ENCODE results near the gene SLC16A7.
"Not testable (repeated sequence)": the region's sequence is repeated elsewhere in the genome, so short reads cannot be mapped to it uniquely, and the experiment has no call there.

The SLC16A7 gene

DNA sequence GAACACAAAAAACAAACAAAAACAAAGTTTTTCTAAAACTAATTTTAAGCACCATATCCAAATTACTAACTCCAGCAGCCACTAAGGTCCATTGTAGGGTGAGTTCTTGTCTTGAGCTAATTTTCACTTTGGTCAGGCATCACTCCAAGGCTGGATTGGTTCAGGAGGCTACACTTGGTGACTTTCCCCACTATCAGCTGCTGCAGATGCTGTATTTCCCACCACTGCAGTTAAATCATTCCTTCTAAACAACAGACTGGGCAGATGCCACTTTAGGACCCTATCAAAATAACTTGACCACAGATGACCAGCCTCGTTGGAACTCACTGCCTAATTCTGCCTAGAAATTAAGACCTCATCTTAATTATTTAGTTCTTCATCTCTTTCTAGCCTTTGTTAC is 140.5 kb downstream of the SLC16A7 start:
- peak; percentile 13 for DNase-seq (ENCODE audit: low spot score)

DNA sequence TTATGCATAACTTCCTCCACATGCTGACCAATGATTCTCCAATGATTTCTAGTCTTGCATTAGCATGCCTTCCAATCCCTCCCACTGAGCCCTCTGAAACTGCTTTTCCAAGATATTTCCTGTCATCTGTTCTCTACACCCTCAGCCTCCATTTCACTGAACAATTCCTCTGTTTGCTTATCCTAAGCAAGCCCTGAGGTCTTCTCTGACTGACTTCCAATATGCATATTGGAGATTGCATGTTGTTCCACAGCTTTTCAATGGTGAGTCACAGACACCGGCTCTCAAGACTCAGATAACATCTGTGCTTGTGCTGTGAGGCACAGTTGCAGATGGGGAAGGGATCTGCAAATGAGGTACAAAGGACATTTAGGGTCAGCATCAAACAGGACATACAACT is 141.0 kb downstream of the SLC16A7 start:
- peak; percentile 72 for DNase-seq (ENCODE audit: low spot score)

DNA sequence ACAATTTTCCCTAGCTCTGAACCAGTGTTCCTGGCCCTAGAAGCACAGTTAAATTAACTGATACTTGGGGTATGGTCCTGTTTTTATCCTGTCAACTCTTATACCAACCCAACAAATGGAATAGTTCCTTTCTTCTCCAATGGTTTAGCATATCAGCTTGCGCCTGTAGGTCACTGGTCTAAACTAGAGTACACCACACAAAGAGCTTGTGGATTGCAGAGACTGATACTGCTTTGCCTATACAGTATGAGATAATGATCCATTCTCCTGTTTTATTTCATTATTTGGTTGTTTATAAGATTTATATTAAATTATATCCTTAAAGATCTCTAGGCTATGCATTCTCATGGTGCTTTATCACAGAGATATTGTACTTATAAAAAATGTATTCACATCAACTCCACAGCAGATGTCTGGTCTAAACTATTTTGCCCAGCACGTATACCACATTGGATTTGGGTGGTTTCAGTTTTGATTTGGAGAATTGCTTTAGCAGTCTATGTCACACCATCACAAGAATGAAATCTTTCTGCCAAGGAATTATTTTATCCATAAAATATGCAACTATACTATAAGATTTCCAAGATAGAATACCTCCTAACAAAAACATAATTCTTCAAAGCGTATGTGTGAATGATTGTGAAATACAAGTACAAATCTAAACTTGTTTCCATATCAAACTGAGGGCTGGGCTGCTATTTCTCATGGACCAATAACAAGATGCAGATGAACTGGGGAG is 142.1 kb downstream of the SLC16A7 start:
- DNase-seq (ENCODE audit: low spot score): peak; percentile 17

DNA sequence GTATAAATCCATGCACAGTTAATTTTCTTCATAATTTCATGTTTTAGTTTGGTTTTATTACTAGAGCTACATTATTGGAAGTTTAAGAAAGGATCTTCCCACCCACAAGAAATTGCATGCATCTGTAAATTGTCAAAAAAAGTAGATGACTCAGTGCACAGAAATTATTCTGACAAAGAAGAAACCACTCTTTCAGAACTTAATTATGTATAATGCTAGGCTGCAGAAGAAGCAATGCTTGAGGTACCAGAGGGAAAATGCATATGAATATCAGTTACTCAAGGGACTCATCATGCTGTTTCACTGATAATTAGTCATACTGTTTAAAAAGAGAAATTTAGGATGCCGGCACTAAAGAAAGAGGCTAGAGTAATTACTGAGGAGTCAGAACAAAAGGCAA is 147.0 kb downstream of the SLC16A7 start:
- peak; percentile 39 for DNase-seq (ENCODE audit: low spot score)

DNA sequence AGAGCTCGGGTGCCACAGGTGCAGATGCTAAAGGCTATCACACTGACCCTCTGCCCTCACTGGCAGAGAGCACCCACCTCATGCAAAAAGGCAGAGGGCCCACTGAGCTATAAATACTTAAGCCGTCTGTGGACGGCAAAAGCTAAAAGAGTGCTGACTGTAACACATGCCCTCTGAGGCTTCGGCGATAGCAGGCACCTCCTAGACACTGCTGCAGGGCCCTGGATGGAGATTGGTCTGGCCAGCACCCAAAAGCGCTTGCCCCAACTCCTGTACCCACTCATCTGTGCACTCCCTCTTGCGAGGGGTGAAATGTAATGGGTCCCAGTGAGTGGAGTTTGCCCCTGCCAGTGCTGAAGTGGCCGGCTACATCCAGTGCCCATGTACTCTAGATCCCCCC is 148.7 kb downstream of the SLC16A7 start:
- no peak for DNase-seq (ENCODE audit: low spot score)

DNA sequence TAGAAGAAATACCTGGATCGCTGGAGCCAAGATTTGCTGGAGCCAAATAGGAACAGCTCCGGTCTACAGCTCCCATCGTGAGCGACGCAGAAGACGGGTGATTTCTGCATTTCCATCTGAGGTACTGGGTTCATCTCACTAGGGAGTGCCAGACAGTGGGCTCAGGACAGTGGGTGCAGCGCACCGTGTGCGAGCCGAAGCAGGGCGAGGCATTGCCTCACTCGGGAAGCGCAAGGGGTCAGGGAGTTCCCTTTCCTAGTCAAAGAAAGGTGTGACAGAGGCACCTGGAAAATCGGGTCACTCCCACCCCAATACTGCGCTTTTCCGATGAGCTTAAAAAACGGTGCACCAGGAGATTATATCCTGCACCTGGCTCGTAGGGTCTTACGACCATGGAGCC is 155.3 kb downstream of the SLC16A7 start:
- not testable (repeated sequence) for DNase-seq (ENCODE audit: low spot score)

DNA sequence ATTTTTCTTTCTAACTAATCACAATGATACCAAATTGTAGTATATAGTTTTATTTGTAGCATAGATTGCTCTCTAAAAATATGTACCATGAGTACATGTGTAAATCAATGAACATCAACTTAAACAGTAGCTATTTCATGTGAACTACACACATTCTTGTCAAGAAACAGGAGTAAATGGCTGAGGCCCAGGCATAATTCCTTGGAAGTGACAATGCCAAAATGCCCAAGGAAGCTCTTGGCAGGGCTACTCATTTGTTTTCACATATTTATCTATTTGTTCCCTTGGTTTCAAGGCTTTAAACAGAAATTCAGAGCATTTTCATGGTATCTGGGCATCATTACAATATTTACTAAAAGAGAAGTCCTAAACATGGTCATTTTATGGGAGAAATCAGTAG is 165.7 kb downstream of the SLC16A7 start:
- no peak for DNase-seq (ENCODE audit: low spot score)

DNA sequence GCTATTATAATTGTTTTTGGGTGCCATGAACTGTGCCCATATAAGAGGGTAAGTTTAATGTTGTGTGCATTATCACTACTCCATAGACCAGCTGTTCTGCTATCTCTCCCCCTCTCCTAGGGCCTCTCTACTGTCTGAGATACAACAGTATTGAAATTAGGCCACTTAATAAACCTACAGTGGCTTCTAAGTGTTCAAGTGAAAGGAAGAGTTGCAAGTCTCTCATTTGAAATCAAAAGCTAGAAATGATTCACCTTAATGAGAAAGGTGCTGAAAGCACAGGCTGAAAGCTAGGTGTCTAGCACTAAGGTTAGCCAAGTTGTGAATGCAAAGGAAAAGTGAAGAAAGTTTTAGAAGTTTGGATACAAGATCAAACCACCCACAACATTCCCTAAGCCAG is 168.0 kb downstream of the SLC16A7 start:
- no peak for DNase-seq (ENCODE audit: low spot score)

DNA sequence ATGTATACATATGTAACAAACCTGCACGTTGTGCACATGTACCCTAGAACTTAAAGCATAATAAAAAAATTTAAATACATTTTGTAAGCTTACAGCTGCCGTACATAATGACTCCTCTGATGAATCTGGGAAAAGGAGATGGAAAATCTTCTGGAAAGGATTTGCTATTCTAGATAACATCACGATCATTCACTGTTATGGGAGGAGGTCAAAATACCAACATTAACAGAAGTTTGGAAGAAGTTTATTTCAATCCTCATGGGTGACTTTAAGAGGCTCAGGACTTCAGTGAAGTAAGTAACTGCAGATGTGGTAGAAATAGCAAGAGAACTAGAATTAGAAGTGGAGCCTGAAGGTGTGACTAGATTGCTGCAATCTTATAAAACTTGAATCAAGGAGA is 172.2 kb downstream of the SLC16A7 start:
- no peak for DNase-seq (ENCODE audit: low spot score)

DNA sequence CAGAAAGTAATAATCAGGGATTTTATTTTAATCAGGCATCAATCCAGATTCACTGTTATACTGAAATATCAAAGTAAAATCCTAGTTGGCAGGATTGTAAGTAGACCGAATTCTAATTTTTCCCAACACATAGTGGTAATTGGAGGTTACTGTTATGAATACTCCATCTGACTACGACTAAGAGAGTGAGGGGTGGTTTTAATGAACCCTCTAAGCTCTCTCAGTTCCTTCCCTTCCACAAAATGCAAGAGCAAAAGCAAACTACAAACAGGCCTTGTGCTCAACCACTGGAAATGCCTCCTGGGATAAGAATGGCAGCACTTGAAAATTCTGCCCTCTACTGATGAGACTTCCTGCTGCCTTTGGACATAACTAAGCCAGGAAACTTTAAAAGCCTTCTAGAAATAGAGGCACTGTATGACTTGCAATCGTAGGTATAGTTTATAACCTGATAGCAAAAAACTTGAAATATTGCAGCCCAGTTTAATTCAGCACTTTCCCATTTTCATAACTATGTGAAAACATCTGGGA is 184.8 kb downstream of the SLC16A7 start:
- peak; percentile 21 for DNase-seq (ENCODE audit: low spot score)

DNA sequence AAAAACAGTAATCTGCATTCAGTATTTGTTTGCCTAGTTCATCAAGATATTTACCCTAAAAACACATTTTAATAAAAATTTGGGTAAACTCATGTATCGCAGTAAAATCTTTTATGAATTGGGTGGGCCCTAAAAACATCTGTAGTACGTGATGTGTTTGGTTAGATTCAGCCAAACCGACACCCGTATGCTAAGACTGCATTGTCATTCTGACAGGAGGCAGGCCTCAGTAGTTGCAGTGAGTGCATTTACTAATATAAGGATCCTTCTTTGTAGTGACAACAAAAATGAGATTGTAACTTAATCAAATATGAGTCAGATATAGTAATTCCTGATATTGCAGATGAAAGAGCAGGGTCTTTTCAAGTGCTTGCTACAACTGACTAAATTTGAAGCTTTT is 191.8 kb downstream of the SLC16A7 start:
- DNase-seq (ENCODE audit: low spot score): peak; percentile 16

DNA sequence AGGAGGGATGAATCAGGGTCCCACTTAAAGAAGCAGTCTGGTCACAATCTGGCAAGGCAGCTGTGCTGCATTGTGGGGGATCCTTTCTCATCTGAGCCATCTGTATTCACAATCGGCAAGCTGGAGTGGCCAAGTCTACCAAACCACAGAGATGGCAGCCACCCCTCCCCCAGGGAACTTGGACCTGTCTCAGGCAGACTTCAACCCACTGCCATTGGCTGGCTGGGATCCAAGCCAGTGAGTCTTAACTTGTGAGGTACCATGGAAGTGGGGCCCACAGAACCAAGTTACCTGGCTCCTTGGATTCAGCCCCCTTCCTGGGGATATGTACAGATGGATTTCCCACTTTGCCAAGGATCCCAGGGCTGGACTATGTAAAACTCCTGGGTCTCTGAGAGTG is 196.8 kb downstream of the SLC16A7 start:
- DNase-seq (ENCODE audit: low spot score): no peak

DNA sequence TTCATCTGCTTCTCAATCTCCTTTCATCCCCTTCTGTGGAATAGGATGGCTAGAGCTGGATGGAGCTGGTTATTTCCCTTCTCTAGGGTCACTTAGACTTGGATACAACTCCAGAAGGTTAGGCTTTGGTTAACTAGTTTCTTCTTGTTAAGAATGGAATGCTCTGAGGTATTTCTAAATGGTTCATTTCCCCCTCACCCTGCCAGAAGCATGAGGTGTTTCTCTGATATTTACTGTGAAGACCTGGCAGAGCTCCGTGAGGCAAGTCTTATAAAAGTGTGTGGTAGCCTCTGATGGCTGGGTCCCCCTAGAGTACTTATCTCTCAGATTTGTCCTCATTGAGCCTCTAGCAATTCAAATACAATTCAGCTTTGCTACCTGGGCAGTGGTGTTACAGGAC is 207.9 kb downstream of the SLC16A7 start:
- no peak for DNase-seq (ENCODE audit: low spot score)

DNA sequence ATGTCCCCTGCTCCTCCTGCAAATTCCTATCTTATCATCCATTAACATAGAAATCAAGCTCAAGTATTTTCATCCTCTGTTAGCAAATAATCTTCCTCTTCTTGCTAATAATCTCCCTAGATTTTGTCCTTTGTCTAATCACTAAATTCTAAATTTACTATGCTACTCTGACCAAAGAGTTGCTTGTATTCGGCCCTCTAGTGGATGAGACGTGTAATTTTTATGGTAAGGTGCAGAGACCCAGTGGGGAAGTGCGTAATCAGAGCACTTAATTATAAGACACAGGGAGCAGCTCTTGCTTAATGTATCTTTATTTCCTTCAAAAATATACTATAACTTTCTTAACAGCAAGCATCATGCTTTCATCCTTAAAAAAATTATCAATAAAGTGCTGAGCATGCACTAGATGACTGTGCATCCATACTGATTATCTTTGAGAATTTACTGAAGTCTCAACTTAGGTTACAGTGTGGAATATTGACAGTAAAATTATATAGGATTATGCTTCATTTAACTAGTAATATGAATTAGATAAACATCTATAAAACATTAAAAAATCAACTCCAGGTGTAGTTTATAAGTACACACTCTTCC is 212.6 kb downstream of the SLC16A7 start:
- DNase-seq (ENCODE audit: low spot score): peak; percentile 55

DNA sequence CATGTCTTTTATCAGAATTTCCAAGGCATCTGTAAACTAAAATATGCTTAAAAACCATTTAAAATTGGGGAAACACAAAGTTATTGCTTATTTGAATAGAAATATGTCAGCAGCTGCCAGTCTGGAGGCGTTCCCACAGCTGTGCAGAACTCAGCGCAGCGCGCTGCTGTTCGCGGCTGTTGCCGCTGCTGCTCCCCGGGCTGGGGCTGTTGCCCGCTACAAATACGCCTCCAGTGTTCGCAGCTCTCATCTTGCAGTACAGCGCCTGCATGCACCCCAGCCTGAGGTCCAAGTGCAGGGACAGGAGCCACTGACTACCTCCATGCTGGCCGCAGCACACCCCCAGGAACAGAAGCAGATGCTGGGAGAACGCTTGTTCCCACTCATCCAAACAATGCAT is 216.2 kb downstream of the SLC16A7 start:
- DNase-seq (ENCODE audit: low spot score): no peak

DNA sequence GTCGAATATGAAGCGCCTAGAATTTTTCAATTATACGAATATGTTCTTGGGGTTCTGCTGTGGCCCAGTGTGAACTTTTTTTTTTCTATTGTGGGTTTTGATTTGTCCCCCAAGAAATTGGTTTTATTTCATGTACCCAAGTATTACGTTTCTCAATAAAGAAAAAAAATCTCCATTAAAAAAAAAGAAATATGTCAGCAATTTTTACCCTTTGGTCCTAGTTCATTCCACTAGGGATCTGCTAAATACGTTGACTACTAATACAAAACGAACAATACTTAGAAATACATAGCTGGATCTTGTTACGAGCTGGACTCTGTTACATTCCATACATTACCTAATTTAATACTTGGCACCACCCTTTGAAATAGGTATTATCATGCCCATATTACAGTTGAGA is 216.9 kb downstream of the SLC16A7 start:
- DNase-seq (ENCODE audit: low spot score): no peak

DNA sequence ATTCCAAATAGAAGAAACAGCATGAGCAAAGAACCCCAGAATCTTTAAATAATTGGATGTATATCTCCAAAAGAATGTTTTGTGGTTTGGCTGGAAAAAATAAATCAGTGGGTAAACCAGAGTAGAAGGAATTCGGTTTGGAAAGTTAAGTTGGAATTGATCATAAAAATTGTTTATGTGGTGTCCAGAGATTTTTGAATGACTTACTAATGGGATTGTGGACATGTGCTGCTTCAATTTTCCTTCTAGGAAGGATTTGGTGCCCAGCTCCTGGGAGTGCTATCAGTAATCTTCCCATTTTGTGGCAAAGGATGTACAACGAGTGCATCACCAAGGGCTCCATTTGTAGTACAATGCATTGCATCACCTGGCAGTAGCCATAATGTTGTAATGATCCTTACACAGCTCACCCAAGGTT is 224.8 kb downstream of the SLC16A7 start:
- peak; percentile 56 for DNase-seq (ENCODE audit: low spot score)

DNA sequence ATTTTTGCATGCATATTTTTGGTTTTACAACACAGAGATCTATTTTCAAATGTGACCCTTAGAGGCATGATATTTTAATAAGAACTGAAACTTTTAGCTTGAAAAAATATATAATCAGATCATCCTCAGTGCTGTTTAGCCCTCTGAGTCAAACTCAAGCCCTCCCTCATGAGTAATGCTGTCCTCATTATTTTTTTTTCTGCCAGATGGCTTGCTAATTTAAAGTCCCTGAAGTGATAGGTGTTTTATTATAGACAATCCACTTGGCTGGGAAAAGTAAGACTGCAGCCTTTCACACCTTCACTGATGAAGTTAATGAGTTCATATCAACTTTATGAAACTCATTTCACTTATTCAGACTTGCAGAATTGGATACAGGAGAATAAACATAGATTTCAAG is 227.7 kb downstream of the SLC16A7 start:
- DNase-seq (ENCODE audit: low spot score): peak; percentile 36

DNA sequence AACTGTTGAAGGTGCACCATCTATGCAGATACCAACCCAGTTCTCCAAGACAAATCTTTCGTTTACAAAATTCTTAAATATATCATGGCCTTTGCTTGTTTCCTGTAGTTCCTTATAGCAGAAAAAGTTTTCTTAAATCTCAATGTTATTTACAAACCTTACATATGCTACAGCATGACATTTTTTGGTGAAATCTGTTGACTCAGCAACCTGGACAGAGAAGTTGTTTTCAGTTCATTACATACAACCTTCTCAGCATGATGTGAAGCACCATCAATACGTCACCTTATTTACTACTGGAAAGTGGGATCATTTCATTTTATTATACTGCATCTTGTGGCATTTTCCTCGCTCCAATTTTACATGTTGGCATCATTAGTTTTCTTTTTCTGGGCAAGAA is 231.9 kb downstream of the SLC16A7 start:
- no peak for DNase-seq (ENCODE audit: low spot score)

DNA sequence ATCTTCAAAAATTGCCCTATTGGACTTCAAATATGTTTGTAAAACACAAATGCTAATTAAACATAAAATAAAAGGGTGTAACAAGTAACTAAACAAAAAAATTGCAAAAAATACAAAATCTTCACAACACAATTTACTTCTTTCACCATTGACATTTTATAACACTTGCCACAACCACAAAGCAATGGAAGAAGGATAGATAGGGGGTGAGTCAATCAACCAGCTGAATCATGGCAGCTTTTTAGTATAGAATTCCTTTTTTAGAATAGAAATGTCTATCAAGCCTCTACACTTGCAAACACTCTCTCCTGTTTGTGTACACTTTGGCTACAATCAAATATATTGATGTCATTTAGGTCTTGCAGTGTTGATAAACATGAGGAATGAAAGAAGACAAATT is 232.7 kb downstream of the SLC16A7 start:
- DNase-seq (ENCODE audit: low spot score): no peak

DNA sequence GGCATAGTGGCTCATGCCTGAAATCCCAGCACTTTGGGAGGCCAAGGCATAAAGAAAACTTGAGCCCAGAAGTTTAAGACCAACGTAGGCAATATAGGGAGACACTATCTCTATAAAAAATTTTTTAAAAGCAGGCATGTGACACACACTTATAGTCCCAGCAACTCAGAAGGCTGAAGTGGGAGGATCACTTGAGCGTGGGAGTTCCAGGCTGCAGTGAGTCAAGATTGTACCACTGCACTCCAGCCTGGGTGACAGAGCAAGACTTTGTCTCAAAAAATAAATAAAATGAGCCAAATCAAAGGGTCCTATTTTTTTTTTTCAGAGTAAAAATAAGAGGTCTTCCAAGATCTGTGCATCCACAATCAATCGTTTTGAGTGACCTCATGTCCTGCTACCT is 237.6 kb downstream of the SLC16A7 start:
- no peak for DNase-seq (ENCODE audit: low spot score)

DNA sequence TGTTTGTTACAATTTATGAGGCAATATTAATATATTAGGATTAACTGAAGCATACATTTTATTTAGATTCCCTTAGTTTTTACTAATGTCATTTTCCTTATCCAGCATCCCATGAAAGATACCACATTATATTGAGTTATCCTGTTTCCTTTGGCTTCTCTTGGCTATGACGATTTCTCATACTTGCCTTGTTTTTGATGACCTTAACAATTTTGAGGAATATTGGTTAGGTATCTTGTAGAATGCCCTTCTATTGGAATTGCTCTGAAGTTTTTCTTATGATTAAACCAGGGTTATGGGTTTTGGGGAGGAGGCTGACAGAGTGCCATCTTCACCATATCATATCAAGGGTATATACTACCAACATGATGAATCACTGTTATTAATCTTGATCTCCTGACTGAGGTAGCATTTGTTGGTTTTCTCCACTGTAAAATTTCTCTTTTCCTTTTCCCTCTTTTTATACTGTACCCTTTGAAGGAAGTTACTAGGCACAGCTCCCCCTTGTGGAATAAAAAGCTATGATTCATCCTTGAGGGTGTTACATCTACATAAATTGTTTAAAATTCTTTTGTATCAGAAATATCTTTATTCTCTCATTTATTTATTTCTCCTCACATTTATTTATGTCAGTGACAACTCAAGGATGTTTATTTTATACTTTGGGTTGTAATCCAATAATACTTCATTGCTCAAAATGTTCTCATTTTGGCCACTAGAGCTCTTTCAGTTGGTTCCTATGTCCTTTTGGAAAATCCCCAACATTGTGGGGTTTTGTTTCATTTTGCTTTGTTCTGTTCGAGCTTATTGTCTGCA is 239.0 kb downstream of the SLC16A7 start:
- peak; percentile 23 for DNase-seq (ENCODE audit: low spot score)
